Measurements from ENCODE around the gene CFAP299.
A peak's percentile ranks its signal among the peaks of the same experiment; 100 is the strongest.
"Not testable (repeated sequence)": the region's sequence is repeated elsewhere in the genome, so short reads cannot be mapped to it uniquely, and the experiment has no call there.

The CFAP299 gene

DNA sequence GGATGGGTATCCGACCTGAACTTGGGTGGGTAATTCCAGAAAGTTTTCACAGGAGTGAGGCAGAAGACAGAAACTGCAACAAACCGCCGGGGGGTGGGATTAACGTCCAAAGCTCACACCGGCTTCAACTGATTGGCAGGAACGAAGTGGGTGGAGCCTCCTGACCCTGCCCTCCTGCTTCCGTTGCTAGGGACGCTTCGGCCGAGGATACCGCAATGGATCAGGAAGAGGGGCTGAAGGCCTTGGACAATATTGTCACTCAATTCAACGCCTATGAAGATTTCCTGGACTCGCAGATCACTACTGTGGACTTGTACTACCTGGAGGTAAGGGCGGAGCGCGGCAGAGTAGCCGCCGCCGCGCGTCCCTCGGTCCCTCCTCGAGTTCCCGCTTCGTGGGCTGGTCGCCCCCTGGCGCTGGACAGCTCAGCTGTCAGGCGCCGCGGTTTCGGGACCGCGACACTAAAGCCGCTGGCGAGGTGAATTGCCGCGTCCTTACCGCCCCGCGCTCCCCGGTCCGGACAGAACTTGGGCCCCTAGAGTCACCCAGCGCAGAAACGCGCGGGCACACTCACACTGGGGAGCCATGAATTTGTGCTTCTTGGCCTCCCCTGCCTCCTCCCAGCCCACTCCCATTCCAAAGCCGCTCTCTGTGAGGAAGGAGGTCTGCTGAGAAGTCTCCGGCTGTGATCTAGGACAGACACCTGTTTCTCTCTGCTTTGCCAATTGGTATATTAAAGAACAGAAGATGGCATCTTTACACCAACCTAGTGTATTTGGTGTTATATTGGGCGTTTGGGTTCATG lies at the start of gene CFAP299:
CFAP299 (plus strand) TSS at position 177 of the 805 bp plus-strand sequence.
- Mint-ChIP-seq H3K4me3 (peak within 1 kb of the TSS; percentile 73), H3K9me3 (no peaks in the 10 kb centered on the region), H3K27me3 (peaks cover 28% of the 10 kb centered on the region), H3K36me3 (ENCODE audit: insufficient read depth) (no peaks in the 10 kb centered on the region), H3K27ac (ENCODE audit: low read depth) (no peak within 1 kb of the TSS), H3K4me1 (peaks cover 7% of the 10 kb centered on the region)
- DNase-seq (ENCODE audit: low spot score in 2 of 2) (no peak), ATAC-seq (replicated peaks; ENCODE audit: extremely low read depth, poor library complexity, severe bottlenecking) (peak; percentile 10)

DNA sequence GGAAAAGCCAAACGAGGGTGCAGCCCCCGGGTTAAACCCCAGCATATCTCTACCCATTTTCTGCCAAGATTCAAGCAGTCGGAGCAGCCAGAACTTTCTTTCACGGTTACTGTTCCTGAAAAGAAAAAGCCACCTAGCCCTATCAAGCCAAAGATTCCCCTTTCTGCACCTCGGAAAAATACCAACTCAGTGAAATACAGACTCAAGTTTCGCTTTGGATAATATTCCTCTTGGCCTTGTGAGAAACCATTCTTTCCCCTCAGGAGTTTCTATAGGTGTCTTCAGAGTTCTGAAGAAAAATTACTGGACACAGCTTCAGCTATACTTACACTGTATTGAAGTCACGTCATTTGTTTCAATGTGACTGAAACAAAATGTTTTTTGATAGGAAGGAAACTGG lies 49.1 kb upstream of the CFAP299 start:
- DNase-seq (ENCODE audit: low spot score in 2 of 2), result no peak
- Mint-ChIP-seq H3K9me3 (no peaks in the 10 kb centered on the region), H3K36me3 (ENCODE audit: insufficient read depth) (no peaks in the 10 kb centered on the region), H3K27ac (ENCODE audit: low read depth) (no peak overlapping the region), H3K4me1 (no peaks in the 10 kb centered on the region), H3K27me3 (peaks cover 43% of the 10 kb centered on the region), H3K4me3 (no peak overlapping the region)
- no peak for ATAC-seq (replicated peaks; ENCODE audit: extremely low read depth, poor library complexity, severe bottlenecking)

DNA sequence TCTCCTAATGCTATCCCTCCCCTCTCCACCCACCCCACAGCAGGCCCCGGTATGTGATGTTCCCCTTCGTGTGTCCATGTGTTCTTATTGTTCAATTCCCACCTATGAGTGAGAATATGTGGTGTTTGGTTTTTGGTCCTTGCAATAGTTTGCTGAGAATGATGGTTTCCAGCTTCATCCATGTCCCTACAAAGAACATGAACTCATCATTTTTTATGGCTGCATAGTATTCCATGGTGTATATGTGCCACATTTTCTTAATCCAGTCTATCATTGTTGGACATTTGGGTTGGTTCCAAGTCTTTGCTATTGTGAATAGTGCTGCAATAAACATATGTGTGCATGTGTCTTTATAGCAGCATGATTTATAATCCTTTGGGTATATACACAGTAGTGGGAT lies 44.9 kb upstream of the CFAP299 start:
- ATAC-seq (replicated peaks; ENCODE audit: extremely low read depth, poor library complexity, severe bottlenecking); H3K36me3 Mint-ChIP-seq (ENCODE audit: insufficient read depth); H3K27ac Mint-ChIP-seq (ENCODE audit: low read depth); H3K4me1 Mint-ChIP-seq; H3K4me3 Mint-ChIP-seq; DNase-seq (ENCODE audit: low spot score in 2 of 2); H3K9me3 Mint-ChIP-seq: not testable (repeated sequence)
- H3K27me3 Mint-ChIP-seq, result peaks cover 46% of the 10 kb centered on the region

DNA sequence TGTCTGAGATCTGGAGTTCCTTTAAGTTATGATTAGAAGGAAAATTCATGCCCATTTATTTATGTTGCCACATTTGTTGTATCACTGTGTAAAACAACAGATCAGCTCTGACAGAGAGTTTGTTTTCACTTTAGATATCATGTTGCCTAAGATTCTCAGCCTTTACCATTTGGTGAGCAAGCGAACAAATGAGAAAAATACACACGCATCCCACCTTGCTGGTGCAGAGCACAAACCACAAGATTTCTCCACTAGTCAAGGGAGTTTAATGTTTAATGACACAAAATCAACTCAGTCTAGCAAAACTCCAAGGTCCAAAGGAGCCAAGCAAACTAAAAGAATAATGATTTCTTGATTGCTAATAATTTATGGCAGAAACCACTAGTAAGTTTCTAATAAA lies 41.3 kb upstream of the CFAP299 start:
- Mint-ChIP-seq H3K9me3 (no peaks in the 10 kb centered on the region), H3K4me3 (no peak overlapping the region), H3K4me1 (no peaks in the 10 kb centered on the region), H3K36me3 (ENCODE audit: insufficient read depth) (no peaks in the 10 kb centered on the region), H3K27me3 (peaks cover 58% of the 10 kb centered on the region), H3K27ac (ENCODE audit: low read depth) (no peak overlapping the region)
- DNase-seq (ENCODE audit: low spot score in 2 of 2) (no peak), ATAC-seq (replicated peaks; ENCODE audit: extremely low read depth, poor library complexity, severe bottlenecking) (no peak)

DNA sequence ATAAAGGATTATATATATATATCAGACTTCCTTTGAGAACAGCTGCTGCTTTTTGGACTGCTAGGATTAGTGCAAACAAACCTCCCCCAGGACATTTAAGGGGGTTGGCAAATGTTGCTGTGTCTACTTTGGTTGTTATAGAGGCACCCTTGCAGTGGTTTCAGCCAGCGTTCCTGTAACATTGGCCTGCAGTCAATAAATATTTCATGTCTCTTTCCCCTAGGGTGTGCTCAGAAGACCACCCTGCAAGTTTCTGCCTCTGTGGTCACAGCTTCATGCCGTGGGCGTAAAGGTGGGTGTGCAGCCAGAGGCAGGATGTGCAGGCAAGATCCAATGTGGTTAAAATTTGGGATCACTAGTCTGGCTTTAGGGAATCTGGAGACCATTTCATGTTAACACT lies 40.2 kb upstream of the CFAP299 start:
- ATAC-seq (replicated peaks; ENCODE audit: extremely low read depth, poor library complexity, severe bottlenecking) (no peak), DNase-seq (ENCODE audit: low spot score in 2 of 2) (no peak)
- H3K4me3 Mint-ChIP-seq, result no peak overlapping the region
- H3K27me3 Mint-ChIP-seq, result peaks cover 70% of the 10 kb centered on the region
- H3K4me1 Mint-ChIP-seq, result no peaks in the 10 kb centered on the region
- H3K9me3 Mint-ChIP-seq, result no peaks in the 10 kb centered on the region
- no peaks in the 10 kb centered on the region for H3K36me3 Mint-ChIP-seq (ENCODE audit: insufficient read depth)
- H3K27ac Mint-ChIP-seq (ENCODE audit: low read depth), result no peak overlapping the region

DNA sequence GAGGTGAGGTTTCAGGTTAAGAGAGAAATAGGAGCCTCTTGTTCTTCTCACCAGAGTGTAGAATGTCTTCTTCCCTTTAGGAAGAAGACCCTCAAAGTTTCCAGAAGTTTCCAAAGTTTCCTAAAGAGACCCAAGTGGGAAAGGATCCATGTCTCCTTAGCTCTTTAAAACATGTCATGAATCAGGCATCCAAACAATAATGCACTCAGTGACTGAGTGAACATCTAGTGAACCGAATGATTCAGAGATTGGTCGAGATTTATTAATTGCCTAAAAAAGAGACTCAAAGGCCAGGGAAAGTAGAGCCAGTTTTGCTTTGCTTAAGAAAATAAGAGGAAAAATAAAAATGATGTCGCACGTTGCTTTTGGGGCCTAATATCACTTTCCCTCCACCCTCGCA lies 39.7 kb upstream of the CFAP299 start:
- no peak overlapping the region for H3K27ac Mint-ChIP-seq (ENCODE audit: low read depth)
- DNase-seq (ENCODE audit: low spot score in 2 of 2), result no peak
- H3K9me3 Mint-ChIP-seq, result no peaks in the 10 kb centered on the region
- ATAC-seq (replicated peaks; ENCODE audit: extremely low read depth, poor library complexity, severe bottlenecking), result no peak
- no peak overlapping the region for H3K4me3 Mint-ChIP-seq
- H3K4me1 Mint-ChIP-seq, result no peaks in the 10 kb centered on the region
- no peaks in the 10 kb centered on the region for H3K36me3 Mint-ChIP-seq (ENCODE audit: insufficient read depth)
- peaks cover 75% of the 10 kb centered on the region for H3K27me3 Mint-ChIP-seq

DNA sequence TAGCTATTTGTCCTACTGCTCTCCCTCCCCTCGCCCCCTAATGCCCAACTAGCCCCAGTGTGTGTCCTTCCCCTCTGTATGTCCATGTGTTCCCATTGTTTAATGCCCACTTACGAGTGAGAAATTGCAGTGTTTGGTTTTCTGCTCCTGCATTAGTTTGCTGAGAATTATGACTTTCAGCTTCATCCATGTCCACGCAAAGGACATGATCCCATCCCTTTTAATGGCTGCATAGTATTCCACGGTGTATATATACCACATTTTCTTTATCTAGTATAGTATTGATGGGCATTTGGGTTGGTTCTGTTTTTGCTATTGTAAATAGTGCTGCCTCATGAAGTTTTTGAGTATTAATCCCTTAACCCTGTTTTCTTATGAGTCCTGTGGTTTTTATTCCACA lies 33.6 kb upstream of the CFAP299 start:
- Mint-ChIP-seq H3K9me3 (no peaks in the 10 kb centered on the region), H3K4me3 (no peak overlapping the region), H3K36me3 (ENCODE audit: insufficient read depth) (no peaks in the 10 kb centered on the region), H3K27ac (ENCODE audit: low read depth) (no peak overlapping the region), H3K27me3 (peaks cover 53% of the 10 kb centered on the region), H3K4me1 (no peaks in the 10 kb centered on the region)
- ATAC-seq (replicated peaks; ENCODE audit: extremely low read depth, poor library complexity, severe bottlenecking) (no peak), DNase-seq (ENCODE audit: low spot score in 2 of 2) (no peak)

DNA sequence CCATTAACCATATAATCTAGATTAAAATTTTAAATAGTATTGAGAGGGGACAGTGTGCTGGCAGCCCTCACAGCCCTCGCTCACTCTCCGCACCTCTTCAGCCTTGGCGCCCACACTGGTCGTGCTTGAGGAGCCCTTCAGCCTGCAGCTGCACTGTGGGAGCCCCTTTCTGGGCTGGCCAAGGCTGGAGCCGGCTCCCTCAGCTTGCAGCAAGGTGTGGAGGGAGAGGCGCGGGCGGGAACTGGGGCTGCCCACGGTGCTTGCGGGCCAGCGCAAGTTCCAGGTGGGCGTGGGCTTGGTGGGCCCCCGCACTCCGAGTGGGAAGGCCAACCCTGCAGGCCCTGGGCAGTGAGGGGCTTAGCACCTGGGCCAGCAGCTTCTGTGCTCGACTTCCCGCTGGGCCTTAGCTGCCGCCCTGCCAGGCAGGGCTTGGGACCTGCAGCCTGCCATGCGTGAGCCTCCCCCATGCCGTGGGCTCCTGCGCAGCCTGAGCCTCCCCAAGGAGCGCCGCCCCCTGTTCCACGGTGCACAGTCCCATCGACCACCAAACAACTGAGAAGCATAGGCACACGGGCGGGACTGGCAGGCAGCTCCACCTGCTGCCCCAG lies 32.8 kb upstream of the CFAP299 start:
- no peak for DNase-seq (ENCODE audit: low spot score in 2 of 2)
- no peak for ATAC-seq (replicated peaks; ENCODE audit: extremely low read depth, poor library complexity, severe bottlenecking)
- H3K4me3 Mint-ChIP-seq, result no peak overlapping the region
- H3K27me3 Mint-ChIP-seq, result peaks cover 53% of the 10 kb centered on the region
- no peaks in the 10 kb centered on the region for H3K4me1 Mint-ChIP-seq
- H3K27ac Mint-ChIP-seq (ENCODE audit: low read depth), result no peak overlapping the region
- H3K9me3 Mint-ChIP-seq, result no peaks in the 10 kb centered on the region
- H3K36me3 Mint-ChIP-seq (ENCODE audit: insufficient read depth), result no peaks in the 10 kb centered on the region

DNA sequence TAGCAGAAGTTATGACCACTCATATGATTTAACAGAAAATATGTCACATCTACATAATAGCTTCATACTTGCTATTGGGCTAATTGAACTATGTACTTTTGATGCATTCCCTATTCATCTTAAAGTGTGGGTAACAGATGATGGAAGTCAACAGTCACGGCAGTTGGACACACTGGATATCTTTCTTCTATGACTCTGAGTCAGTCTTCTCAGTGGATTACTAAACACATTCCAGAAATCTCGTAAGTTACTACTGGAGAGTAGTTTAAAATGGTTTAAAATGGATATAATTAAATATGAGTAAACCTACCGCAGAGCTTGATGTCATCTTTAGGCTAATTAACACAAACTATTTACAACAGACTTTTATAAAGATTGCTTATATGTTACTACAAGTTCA lies 30.1 kb upstream of the CFAP299 start:
- Mint-ChIP-seq H3K27me3 (peaks cover 53% of the 10 kb centered on the region), H3K27ac (ENCODE audit: low read depth) (no peak overlapping the region), H3K36me3 (ENCODE audit: insufficient read depth) (no peaks in the 10 kb centered on the region), H3K4me3 (no peak overlapping the region), H3K9me3 (no peaks in the 10 kb centered on the region), H3K4me1 (no peaks in the 10 kb centered on the region)
- ATAC-seq (replicated peaks; ENCODE audit: extremely low read depth, poor library complexity, severe bottlenecking) (no peak), DNase-seq (ENCODE audit: low spot score in 2 of 2) (no peak)

DNA sequence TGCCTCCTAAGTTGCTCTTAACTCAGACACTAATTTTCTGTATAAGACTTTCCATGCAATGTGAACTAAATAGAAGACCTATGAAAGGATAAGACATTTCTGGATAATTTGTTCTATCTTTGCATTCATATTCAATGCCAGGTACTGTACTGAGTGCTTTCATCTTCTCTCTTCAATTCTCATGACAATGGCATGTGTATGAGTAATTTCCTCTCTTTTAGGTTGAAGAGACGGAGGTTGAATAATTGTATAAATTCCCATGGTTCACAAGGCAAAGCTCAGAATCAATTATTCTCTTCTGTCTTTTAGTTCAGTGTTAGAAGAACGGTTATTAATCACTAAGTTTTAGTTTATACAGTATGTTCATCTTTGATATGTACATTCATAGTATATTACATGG lies 29.3 kb upstream of the CFAP299 start:
- H3K4me1 Mint-ChIP-seq, result no peaks in the 10 kb centered on the region
- H3K9me3 Mint-ChIP-seq, result no peaks in the 10 kb centered on the region
- H3K4me3 Mint-ChIP-seq, result no peak overlapping the region
- no peaks in the 10 kb centered on the region for H3K36me3 Mint-ChIP-seq (ENCODE audit: insufficient read depth)
- no peak for DNase-seq (ENCODE audit: low spot score in 2 of 2)
- ATAC-seq (replicated peaks; ENCODE audit: extremely low read depth, poor library complexity, severe bottlenecking), result no peak
- peaks cover 49% of the 10 kb centered on the region for H3K27me3 Mint-ChIP-seq
- no peak overlapping the region for H3K27ac Mint-ChIP-seq (ENCODE audit: low read depth)

DNA sequence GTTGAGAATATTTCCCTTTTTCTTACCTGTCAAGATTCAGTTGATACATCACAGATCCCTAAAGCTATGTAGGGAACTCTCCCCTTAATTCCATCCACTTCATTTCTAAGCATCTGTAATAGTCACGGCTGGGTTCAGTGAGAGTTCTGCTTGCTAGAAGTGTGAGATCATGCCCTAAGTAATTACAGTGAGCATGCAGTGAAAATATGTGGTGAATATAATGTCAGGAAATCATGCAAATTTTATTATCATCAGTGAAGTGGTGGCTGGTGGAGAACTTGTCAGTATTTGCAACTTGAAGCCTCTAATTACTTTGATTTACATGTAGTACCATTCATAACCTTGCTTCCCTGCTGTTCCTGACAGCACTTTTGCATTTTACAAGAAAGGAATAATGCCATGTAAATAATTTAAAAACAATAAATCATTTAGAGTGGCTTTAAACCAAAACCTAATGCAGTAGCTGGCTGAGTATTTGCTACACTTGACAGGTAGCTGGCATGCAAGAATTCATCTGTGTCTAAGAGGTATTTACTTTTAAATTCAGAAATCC lies 28.3 kb upstream of the CFAP299 start:
- Mint-ChIP-seq H3K36me3 (ENCODE audit: insufficient read depth) (no peaks in the 10 kb centered on the region), H3K4me1 (no peaks in the 10 kb centered on the region), H3K9me3 (no peaks in the 10 kb centered on the region), H3K27ac (ENCODE audit: low read depth) (no peak overlapping the region), H3K27me3 (peaks cover 53% of the 10 kb centered on the region), H3K4me3 (no peak overlapping the region)
- ATAC-seq (replicated peaks; ENCODE audit: extremely low read depth, poor library complexity, severe bottlenecking) (no peak), DNase-seq (ENCODE audit: low spot score in 2 of 2) (no peak)

DNA sequence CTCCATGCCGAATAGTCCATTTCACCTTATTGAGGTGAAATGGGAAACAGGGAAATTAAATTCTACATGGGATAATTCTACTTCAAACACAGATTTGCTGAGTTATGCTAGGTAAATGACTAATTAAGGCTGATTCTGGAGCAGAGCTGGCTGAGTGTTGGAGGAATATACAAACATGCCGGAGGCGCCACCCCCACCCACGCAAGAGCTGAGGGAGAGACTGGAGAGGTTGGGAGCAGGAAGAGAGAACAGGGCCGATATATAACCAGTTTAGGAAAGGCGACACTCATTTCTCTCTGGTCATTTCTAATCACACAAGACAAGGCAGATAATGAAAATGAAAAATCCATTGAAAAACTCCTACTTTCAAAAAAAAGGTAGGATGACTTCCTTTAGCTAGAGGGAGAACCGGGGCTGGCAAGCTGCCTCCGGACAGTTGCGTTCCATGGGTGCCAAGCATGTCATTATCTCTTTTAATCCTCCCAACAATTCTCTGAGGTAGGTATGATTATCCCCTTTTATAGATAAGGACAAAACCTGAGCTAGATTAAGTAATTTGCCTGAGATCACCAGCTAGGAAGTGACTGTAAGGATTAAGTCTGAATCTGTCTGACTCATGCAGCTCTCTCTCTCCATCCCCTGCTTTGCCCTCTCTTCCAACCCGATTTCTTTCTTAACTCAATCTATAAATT lies 27.6 kb upstream of the CFAP299 start:
- no peaks in the 10 kb centered on the region for H3K9me3 Mint-ChIP-seq
- no peaks in the 10 kb centered on the region for H3K36me3 Mint-ChIP-seq (ENCODE audit: insufficient read depth)
- no peak overlapping the region for H3K27ac Mint-ChIP-seq (ENCODE audit: low read depth)
- no peaks in the 10 kb centered on the region for H3K4me1 Mint-ChIP-seq
- ATAC-seq (replicated peaks; ENCODE audit: extremely low read depth, poor library complexity, severe bottlenecking) (no peak), DNase-seq (ENCODE audit: low spot score in 2 of 2) (no peak)
- H3K27me3 Mint-ChIP-seq, result peaks cover 53% of the 10 kb centered on the region
- no peak overlapping the region for H3K4me3 Mint-ChIP-seq

DNA sequence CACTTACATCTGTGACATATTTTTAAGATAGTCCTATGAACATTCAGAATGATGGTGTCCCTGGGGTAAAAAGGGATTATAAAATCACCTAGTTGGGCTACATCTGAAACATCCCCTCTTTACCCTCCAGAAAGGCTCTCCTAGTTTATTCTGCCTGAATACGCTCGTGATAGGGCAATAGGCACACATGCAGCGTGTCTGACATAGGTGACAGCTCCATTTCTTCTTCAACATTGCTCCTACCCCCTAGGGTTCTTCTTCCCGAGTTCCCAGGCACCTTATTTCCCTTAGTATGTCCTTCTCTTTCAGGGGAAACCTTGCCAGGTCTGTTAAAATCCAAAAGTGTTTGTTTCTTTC lies 27.1 kb upstream of the CFAP299 start:
- Mint-ChIP-seq H3K9me3 (no peaks in the 10 kb centered on the region), H3K4me1 (no peaks in the 10 kb centered on the region), H3K27me3 (peaks cover 53% of the 10 kb centered on the region), H3K27ac (ENCODE audit: low read depth) (no peak overlapping the region), H3K36me3 (ENCODE audit: insufficient read depth) (no peaks in the 10 kb centered on the region), H3K4me3 (no peak overlapping the region)
- DNase-seq (ENCODE audit: low spot score in 2 of 2) (no peak), ATAC-seq (replicated peaks; ENCODE audit: extremely low read depth, poor library complexity, severe bottlenecking) (no peak)

All from central memory CD8-positive, alpha-beta T cell (primary cell).